Inflammatory macrophage (primary cell): ENCODE results near the gene MT1E.
"Not testable (repeated sequence)": the region's sequence is repeated elsewhere in the genome, so short reads cannot be mapped to it uniquely, and the experiment has no call there.

Experiments used
- DNase-seq, 2 donors: peaks; one replicate each; pipeline ENCODE4 v3.0.0-alpha.2; 2020 to 2022

The MT1E gene

GRCh38 chr16:56672761-56673536, 47.4 kb downstream of the MT1E start:
- DNase-seq: no peak

DNA sequence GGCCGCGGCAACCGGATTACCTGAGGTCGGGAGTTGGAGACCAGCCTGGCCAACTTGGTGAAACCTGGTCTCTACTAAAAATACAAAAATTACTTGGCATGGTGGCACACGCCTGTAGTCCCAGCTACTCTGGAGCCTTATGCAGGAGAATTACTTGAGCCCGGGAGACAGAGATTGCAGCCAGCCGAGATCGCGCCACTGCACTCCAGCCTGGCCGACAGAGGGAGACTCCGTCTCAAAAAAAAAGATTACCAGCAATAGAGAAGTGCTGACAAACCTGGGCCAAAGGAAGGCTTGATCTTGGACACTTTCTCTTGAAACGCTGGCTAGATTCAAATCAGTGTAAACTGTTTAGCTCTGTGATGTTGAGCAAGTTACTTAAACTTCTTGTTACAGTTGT, 48.3 kb downstream of the MT1E start:
- peak; percentile 48 to 53 for DNase-seq

GRCh38 chr16:56674570-56674969, 49.0 kb downstream of the MT1E start:
- DNase-seq: not testable (repeated sequence)

GRCh38 chr16:56675685-56676210, 50.2 kb downstream of the MT1E start:
- DNase-seq: peak in 1 of 2 donors; percentile 20
